ENCODE data around the gene LSM7. TPM values are rescaled to one million over a fixed set of nuclear protein-coding genes. Genes with fewer than 3 reads are reported as not detected.

LSM7 gene
- total RNA-seq, 1 donor from 2014 or later, result 55.9 TPM

DNA sequence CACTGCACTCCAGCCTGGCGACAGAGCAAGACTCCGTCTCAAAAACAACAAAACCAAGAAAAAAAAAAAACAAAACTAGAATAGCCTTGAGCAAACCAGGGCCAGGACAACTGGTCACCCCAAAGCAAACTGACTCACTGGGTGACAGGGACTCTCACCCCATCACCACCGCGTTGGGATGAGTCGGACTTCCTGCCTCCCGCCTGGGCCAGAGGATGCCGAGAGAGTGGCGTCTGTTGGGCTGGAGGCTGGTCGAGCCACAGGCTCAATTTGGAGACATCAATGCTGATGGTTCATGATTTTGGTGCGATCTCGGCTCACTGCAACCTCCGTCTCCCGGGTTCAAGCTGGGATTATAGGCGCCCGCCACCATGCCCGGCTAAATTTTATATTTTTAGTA lies 43.3 kb upstream of the LSM7 start:
- Histone ChIP-seq H3K36me3 (no peaks in the 10 kb centered on the region), H3K9me3 (no peaks in the 10 kb centered on the region), H3K27me3 (no peaks in the 10 kb centered on the region), H3K27ac (no peak overlapping the region), H3K4me1 (no peaks in the 10 kb centered on the region), H3K4me3 (no peak overlapping the region)
- intact Hi-C loops (cut with DNase I), result no loop called here
- ATAC-seq, result no peak
- no peak for DNase-seq
- TF ChIP-seq CTCF (IDR thresholded peaks at IDR 0.05), result no peak

- DNase-seq, result no peak
- Histone ChIP-seq H3K27me3 (peaks cover 30% of the 10 kb centered on the region), H3K4me3 (no peak overlapping the region), H3K9me3 (no peaks in the 10 kb centered on the region), H3K27ac (no peak overlapping the region), H3K4me1 (no peaks in the 10 kb centered on the region), H3K36me3 (no peaks in the 10 kb centered on the region)
- intact Hi-C loops (cut with DNase I), result no loop called here
- ATAC-seq, result no peak
- no peak for TF ChIP-seq CTCF (IDR thresholded peaks at IDR 0.05)
Observed at GRCh38 chr19:2365201-2365970, 37.0 kb upstream of the LSM7 start.

GRCh38 chr19:2363419-2363818 lies 35.0 kb upstream of the LSM7 start:
- Histone ChIP-seq H3K9me3 (no peaks in the 10 kb centered on the region), H3K4me1 (no peaks in the 10 kb centered on the region), H3K27ac (no peak overlapping the region), H3K36me3 (no peaks in the 10 kb centered on the region), H3K4me3 (no peak overlapping the region), H3K27me3 (peaks cover 33% of the 10 kb centered on the region)
- intact Hi-C loops (cut with DNase I), result no loop called here
- TF ChIP-seq CTCF (IDR thresholded peaks at IDR 0.05), result no peak
- no peak for DNase-seq
- no peak for ATAC-seq

GRCh38 chr19:2362970-2363300 lies 34.5 kb upstream of the LSM7 start:
- no peak for DNase-seq
- intact Hi-C loops (cut with DNase I), result no loop called here
- H3K4me1 ChIP-seq, result no peaks in the 10 kb centered on the region

GRCh38 chr19:2362046-2362969 lies 33.9 kb upstream of the LSM7 start:
- Histone ChIP-seq H3K27me3 (peaks cover 33% of the 10 kb centered on the region), H3K4me3 (no peak overlapping the region), H3K27ac (no peak overlapping the region), H3K4me1 (no peaks in the 10 kb centered on the region), H3K36me3 (no peaks in the 10 kb centered on the region), H3K9me3 (no peaks in the 10 kb centered on the region)
- no peak for TF ChIP-seq CTCF (IDR thresholded peaks at IDR 0.05)
- DNase-seq (no peak), ATAC-seq (no peak)
- intact Hi-C loops (cut with DNase I), result no loop called here

More at GRCh38 chr19:2362970-2363300, 34.5 kb upstream of the LSM7 start:
- TF ChIP-seq CTCF (IDR thresholded peaks at IDR 0.05), result no peak
- Histone ChIP-seq H3K4me3 (no peak overlapping the region), H3K36me3 (no peaks in the 10 kb centered on the region), H3K27ac (no peak overlapping the region), H3K27me3 (peaks cover 33% of the 10 kb centered on the region), H3K9me3 (no peaks in the 10 kb centered on the region)
- no peak for ATAC-seq
